Activated CD4-positive, alpha-beta memory T cell treated with anti-CD3 and anti-CD28 coated beads, Interleukin-2, amount 10 ng/mL, durations not matched to agents 7 days and 5 days (primary cell): Measurements from ENCODE around the gene OST4. TPM values are rescaled to one million over a fixed set of nuclear protein-coding genes. Genes with fewer than 3 reads are reported as not detected.

Experiments used
- CTCF ChIA-PET: fragments of 350-600 bp; sonication (Branson Sonifier 250); formaldehyde crosslinking; loops from one replicate; lab custom pipeline; 2021; ENCODE audit warnings: antibody characterized with exemption, inconsistent platforms; lab: Charles Lee
- POLR2A ChIA-PET: fragments of 350-600 bp; sonication (Branson Sonifier 250); formaldehyde crosslinking; loops from one replicate; lab custom pipeline; 2021; ENCODE audit warnings: antibody characterized with exemption; lab: Charles Lee
- DNase-seq: peaks from one replicate; pipeline ENCODE4 v3.0.0-alpha.2; 2020
- H3K27ac Mint-ChIP-seq: one replicate; pipeline ENCODE4 v1.8.0; 2021; ENCODE audit warnings: mild to moderate bottlenecking, mixed read lengths
- H3K27me3 Mint-ChIP-seq: one replicate; pipeline ENCODE4 v1.8.0; 2021; ENCODE audit warnings: mixed read lengths
- H3K36me3 Mint-ChIP-seq: one replicate; pipeline ENCODE4 v1.8.0; 2021; ENCODE audit warnings: low read depth, mixed read lengths
- H3K4me1 Mint-ChIP-seq: one replicate; pipeline ENCODE4 v1.8.0; 2021; ENCODE audit warnings: mixed read lengths
- H3K4me3 Mint-ChIP-seq: one replicate; pipeline ENCODE4 v1.8.0; 2021; ENCODE audit warnings: mild to moderate bottlenecking, mixed read lengths
- H3K9me3 Mint-ChIP-seq: one replicate; pipeline ENCODE4 v1.8.0; 2021; ENCODE audit warnings: mixed read lengths
- total RNA-seq, 2 experiments: library from RNA; stranded (reverse); gene quantifications; one replicate each; pipeline ENCODE4 v1.2.3, GENCODE V29; 2021

The OST4 gene
- total RNA-seq, 2 experiments from 2014 or later = 305 to 312 TPM

DNA sequence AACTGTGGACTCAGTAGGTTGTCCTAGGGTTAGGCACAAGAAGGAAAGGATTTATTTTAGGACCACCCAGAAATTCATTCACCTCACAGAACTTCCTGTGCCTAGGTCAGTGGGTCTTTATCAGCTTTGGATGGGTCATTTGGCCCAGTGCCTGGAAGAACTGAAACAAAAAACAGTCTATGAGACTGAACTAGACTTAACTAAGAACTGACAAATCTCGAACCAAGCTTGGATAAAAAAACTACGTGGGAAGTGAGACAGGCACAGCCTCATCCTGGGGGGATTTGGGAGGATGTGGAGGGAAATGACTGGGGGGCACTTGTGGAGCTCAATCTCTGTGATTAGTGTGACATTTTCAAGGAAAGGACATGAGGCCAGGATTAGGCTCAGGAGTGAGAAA is 2.3 kb upstream of the OST4 start:
- H3K4me3 Mint-ChIP-seq = no peak overlapping the region

DNA sequence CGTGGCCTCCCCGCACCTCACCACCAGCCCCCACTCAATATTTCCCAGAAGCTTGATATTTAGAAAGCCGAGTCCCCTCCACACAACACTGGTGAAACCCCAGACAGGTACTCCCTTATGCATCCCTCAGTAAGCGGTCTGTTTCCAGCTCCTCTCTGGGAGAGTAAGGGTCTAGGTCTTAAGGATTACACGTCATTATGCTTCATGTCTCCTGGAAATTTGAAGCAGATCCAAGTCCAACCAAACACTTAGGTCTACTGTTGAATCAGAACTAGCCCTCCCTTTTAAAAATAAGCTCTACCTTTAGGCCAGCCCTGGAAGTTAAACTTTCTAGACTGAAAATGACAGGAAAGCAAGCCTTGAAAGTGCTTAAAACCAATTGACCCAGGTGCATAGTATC is 1.5 kb upstream of the OST4 start:
- Mint-ChIP-seq H3K4me3 (peak overlapping the region; percentile 61), H3K36me3 (peaks cover 28% of the 10 kb centered on the region), H3K27ac (peak overlapping the region; percentile 45), H3K9me3 (no peaks in the 10 kb centered on the region), H3K4me1 (peaks cover 78% of the 10 kb centered on the region), H3K27me3 (peaks cover under 1% of the 10 kb centered on the region)
- POLR2A ChIA-PET = interaction anchor here (0.7 to 10.7 kb wide), 7 partner anchors 9 to 356 kb away, joined by 3 to 196 read pairs (median 10); partner anchors contain the start of genes AGBL5, KHK, NRBP1 and PREB
- CTCF ChIA-PET = interaction anchor here (0.9 to 3.4 kb wide), 3 partner anchors 8 to 111 kb away, joined by 3 to 11 read pairs (median 10); partner anchors contain the start of gene AGBL5
- no peak for DNase-seq

More for the DNA sequence above, 2.3 kb upstream of the OST4 start:
- Mint-ChIP-seq H3K27me3 (peaks cover 2% of the 10 kb centered on the region), H3K4me1 (peaks cover 69% of the 10 kb centered on the region), H3K9me3 (no peaks in the 10 kb centered on the region), H3K27ac (peak overlapping the region; percentile 27), H3K36me3 (peaks cover 19% of the 10 kb centered on the region)
- ChIA-PET CTCF (interaction anchor here (0.7 to 3.3 kb wide), 3 partner anchors 13 to 1202 kb away, joined by 3 to 10 read pairs (median 3); partner anchors contain the start of genes AGBL5 and KHK), POLR2A (interaction anchor here (3.3 to 10.7 kb wide), 3 partner anchors 11 to 40 kb away, joined by 10 to 196 read pairs (median 125); partner anchors contain the start of genes AGBL5 and KHK)
- no peak for DNase-seq

DNA sequence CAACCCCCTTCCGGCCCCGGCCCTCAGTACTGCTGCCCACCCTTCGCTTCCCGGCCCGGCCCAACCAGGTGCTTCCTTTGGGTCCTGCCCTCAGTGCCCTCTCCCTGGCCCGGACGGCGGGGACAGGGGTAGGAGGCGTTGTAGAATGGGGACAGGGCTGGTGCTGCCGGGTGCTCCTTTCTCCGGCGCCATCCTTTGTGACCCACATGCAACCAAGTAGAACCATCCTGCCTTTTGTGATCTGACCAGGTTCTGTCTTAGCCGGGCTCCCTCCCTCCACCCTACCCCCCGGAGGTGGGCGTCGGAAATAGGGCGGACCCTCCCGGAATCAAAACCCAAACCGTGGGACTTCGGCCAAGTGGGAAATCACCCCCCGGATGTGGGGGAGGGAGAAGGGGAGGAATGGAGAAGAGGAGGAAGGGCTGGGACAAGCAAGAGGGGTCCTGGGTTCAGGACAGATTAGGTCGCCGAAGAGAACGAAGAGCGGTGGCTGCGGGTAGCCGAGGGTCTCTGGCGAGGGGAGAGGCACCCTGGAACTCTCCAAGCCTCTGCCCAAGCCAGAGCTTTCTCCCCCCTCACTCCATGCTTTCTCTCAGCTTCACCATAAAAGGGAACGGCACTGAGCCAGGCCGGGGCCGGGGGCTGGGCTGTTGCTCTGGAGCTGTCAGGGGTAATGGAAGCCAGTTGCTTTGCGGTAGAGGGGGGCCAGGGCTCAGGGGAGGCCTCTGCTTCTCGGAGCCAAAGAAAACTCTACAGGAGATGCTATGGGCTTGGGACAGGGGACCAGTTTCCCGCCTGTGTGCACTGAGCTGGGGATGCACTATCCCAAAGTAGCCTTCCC is 756 bp upstream of the OST4 start:
- H3K4me1 Mint-ChIP-seq = peaks cover 78% of the 10 kb centered on the region
- ChIA-PET POLR2A (interaction anchor here (0.8 to 10.7 kb wide), 15 partner anchors 8 to 356 kb away, joined by 3 to 196 read pairs (median 5); partner anchors contain the start of genes AGBL5, KHK, NRBP1 and PREB), CTCF (interaction anchor here (0.9 to 3.4 kb wide), 10 partner anchors 9 to 110 kb away, joined by 3 to 11 read pairs (median 5); partner anchors contain the start of genes AGBL5 and KHK)
- no peak for DNase-seq
- no peaks in the 10 kb centered on the region for H3K27me3 Mint-ChIP-seq
- H3K27ac Mint-ChIP-seq = peak overlapping the region; percentile 79
- peak overlapping the region; percentile 78 for H3K4me3 Mint-ChIP-seq
- no peaks in the 10 kb centered on the region for H3K9me3 Mint-ChIP-seq
- peaks cover 31% of the 10 kb centered on the region for H3K36me3 Mint-ChIP-seq

- H3K4me1 Mint-ChIP-seq = peaks cover 70% of the 10 kb centered on the region
- POLR2A ChIA-PET = interaction anchor here (0.8 to 10.7 kb wide), 15 partner anchors 9 to 299 kb away, joined by 3 to 196 read pairs (median 4); partner anchors contain the start of genes AGBL5, ATRAID, KHK and PREB
- peak overlapping the region; percentile 99 for H3K4me3 Mint-ChIP-seq
- CTCF ChIA-PET = interaction anchor here (0.7 to 3.4 kb wide), 10 partner anchors 10 to 63 kb away, joined by 3 to 11 read pairs (median 4); partner anchors contain the start of genes AGBL5 and KHK
- H3K36me3 Mint-ChIP-seq = peaks cover 36% of the 10 kb centered on the region
- H3K9me3 Mint-ChIP-seq = no peaks in the 10 kb centered on the region
- H3K27me3 Mint-ChIP-seq = no peaks in the 10 kb centered on the region
- DNase-seq = no peak
- peak overlapping the region; percentile 95 for H3K27ac Mint-ChIP-seq
Measured at GRCh38 chr2:27070653-27071276, 689 bp downstream of the OST4 start.

DNA sequence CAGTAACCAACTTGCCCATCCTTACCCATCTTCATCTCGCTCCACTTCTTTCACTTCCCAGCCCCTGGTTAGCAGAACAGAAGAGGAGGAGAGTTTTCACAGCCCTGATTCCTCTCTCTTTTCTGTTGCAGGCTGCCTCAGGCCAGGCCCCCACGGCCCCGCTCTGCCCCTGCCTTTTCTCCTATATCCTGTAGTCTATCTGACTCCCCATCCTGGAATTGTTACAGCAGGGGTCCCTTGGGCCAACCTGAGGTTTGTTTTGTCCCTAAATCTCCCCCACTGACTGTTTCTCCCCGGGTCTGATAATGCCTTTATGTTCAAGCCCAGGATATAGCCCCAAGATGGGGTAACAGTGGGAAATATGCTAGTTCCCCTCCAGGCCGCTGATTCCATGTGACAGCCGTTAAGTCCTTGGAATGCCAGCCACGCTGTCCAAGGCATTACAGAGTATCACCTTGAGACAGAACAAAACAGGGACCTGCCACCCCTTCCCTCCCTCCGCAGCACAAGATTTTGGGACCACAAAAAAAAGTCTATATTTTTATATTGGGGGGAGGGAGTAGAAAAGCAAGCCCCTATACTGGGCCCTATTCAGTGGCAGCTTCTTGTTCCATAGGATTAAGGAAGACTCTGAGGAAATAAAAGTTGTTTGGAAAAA is 1.4 kb downstream of the OST4 start:
- H3K27me3 Mint-ChIP-seq = no peaks in the 10 kb centered on the region
- H3K4me1 Mint-ChIP-seq = peaks cover 65% of the 10 kb centered on the region
- CTCF ChIA-PET = interaction anchor here (3.4 kb wide), 1 partner anchor 11 kb away, joined by 11 read pairs; no protein-coding TSS in a partner anchor
- POLR2A ChIA-PET = interaction anchor here (3.2 to 10.7 kb wide), 3 partner anchors 12 to 16 kb away, joined by 15 to 196 read pairs (median 125); partner anchors contain the start of genes AGBL5 and KHK
- peak overlapping the region; percentile 95 for H3K27ac Mint-ChIP-seq
- peaks cover 41% of the 10 kb centered on the region for H3K36me3 Mint-ChIP-seq
- H3K4me3 Mint-ChIP-seq = peak overlapping the region; percentile 99
- no peak for DNase-seq
- no peaks in the 10 kb centered on the region for H3K9me3 Mint-ChIP-seq

DNA sequence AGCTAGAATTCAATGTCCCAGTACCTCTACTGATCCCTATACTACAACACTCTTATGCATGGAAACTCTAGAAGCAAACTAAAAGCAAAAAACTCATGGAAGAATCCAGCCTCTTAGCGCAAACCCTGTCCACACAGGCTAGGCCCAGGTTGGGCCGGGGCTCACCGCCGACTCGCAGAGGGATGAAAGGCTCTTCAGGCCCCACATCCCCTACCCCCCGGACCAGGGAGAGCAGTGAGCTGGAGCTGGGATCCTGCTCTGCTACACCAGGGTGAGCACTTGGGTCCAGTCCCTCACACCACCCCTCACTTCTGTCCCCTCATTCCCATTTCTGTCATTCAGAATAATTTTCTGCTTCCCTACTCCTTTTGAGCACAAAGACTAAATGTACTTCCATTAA is 2.0 kb downstream of the OST4 start:
- ChIA-PET CTCF (no interaction called here), POLR2A (interaction anchor here (3.2 to 10.7 kb wide), 2 partner anchors 13 to 15 kb away, joined by 15 to 196 read pairs; partner anchors contain the start of gene AGBL5)
- H3K27ac Mint-ChIP-seq = peak overlapping the region; percentile 58
- peak overlapping the region; percentile 99 for H3K4me3 Mint-ChIP-seq
- peaks cover 59% of the 10 kb centered on the region for H3K4me1 Mint-ChIP-seq
- no peak for DNase-seq
- H3K9me3 Mint-ChIP-seq = no peaks in the 10 kb centered on the region
- no peaks in the 10 kb centered on the region for H3K27me3 Mint-ChIP-seq
- peaks cover 46% of the 10 kb centered on the region for H3K36me3 Mint-ChIP-seq

- H3K9me3 Mint-ChIP-seq = no peaks in the 10 kb centered on the region
- H3K27me3 Mint-ChIP-seq = no peaks in the 10 kb centered on the region
- DNase-seq = no peak
- ChIA-PET CTCF (no interaction called here), POLR2A (interaction anchor here (3.2 to 10.7 kb wide), 2 partner anchors 13 to 15 kb away, joined by 15 to 196 read pairs; partner anchors contain the start of gene AGBL5)
- H3K27ac Mint-ChIP-seq = no peak overlapping the region
- peaks cover 46% of the 10 kb centered on the region for H3K4me1 Mint-ChIP-seq
- H3K36me3 Mint-ChIP-seq = peaks cover 60% of the 10 kb centered on the region
- H3K4me3 Mint-ChIP-seq = no peak overlapping the region
Measured at GRCh38 chr2:27067385-27067784, 4.1 kb downstream of the OST4 start.

- POLR2A ChIA-PET = interaction anchor here (1.1 to 10.7 kb wide), 2 partner anchors 11 to 103 kb away, joined by 3 to 196 read pairs; partner anchors contain the start of gene AGBL5
- Mint-ChIP-seq H3K27me3 (no peaks in the 10 kb centered on the region), H3K36me3 (peaks cover 60% of the 10 kb centered on the region), H3K9me3 (no peaks in the 10 kb centered on the region), H3K27ac (no peak overlapping the region), H3K4me1 (peaks cover 31% of the 10 kb centered on the region), H3K4me3 (no peak overlapping the region)
- CTCF ChIA-PET = interaction anchor here (0.6 kb wide), 1 partner anchor 319 kb away, joined by 3 read pairs; no protein-coding TSS in a partner anchor
- no peak for DNase-seq
Measured at GRCh38 chr2:27065128-27065527, 6.3 kb downstream of the OST4 start.

GRCh38 chr2:27060323-27060722 is 11.1 kb downstream of the OST4 start:
- Mint-ChIP-seq H3K4me3 (no peak overlapping the region), H3K36me3 (peaks cover 57% of the 10 kb centered on the region), H3K27me3 (no peaks in the 10 kb centered on the region), H3K9me3 (no peaks in the 10 kb centered on the region), H3K27ac (no peak overlapping the region), H3K4me1 (peaks cover 3% of the 10 kb centered on the region)
- no peak for DNase-seq
- CTCF ChIA-PET = interaction anchor here (0.7 to 1.7 kb wide), 4 partner anchors 11 to 243 kb away, joined by 3 to 6 read pairs (median 4); partner anchors contain the start of gene OST4
- POLR2A ChIA-PET = interaction anchor here (6.2 to 12.8 kb wide), 2 partner anchors 10 kb away, joined by 35 to 196 read pairs; partner anchors contain the start of genes AGBL5 and OST4

- no peak overlapping the region for H3K27ac Mint-ChIP-seq
- no peak for DNase-seq
- CTCF ChIA-PET = interaction anchor here (1.0 to 1.7 kb wide), 3 partner anchors 12 to 244 kb away, joined by 3 to 6 read pairs (median 4); partner anchors contain the start of gene OST4
- POLR2A ChIA-PET = interaction anchor here (0.9 to 12.8 kb wide), 4 partner anchors 9 to 24 kb away, joined by 3 to 196 read pairs (median 19); partner anchors contain the start of genes AGBL5 and OST4
- peaks cover 3% of the 10 kb centered on the region for H3K4me1 Mint-ChIP-seq
- peaks cover 58% of the 10 kb centered on the region for H3K36me3 Mint-ChIP-seq
- H3K9me3 Mint-ChIP-seq = no peaks in the 10 kb centered on the region
- H3K4me3 Mint-ChIP-seq = no peak overlapping the region
- no peaks in the 10 kb centered on the region for H3K27me3 Mint-ChIP-seq
Measured at GRCh38 chr2:27059141-27059820, 12.2 kb downstream of the OST4 start.

DNA sequence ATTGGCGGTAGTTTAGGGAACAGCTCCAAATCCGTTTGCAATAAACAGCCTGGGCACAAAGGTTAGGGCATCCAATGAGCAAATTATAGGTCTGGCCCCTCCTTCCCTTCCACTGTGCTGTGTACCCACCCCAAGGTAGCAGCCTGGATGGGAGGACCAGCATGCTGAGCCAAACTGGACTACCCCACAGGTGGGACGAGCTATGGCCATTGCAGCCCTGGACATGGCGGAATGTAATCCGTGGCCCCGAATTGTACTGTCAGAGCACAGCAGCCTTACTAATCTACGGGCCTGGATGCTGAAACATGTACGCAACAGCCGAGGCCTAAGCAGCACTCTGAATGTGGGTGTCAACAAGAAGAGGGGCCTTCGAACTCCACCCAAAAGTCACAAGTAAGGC is 13.2 kb downstream of the OST4 start:
- Mint-ChIP-seq H3K27ac (no peak overlapping the region), H3K27me3 (no peaks in the 10 kb centered on the region), H3K36me3 (peaks cover 56% of the 10 kb centered on the region), H3K4me1 (peaks cover 4% of the 10 kb centered on the region), H3K9me3 (no peaks in the 10 kb centered on the region), H3K4me3 (no peak overlapping the region)
- ChIA-PET POLR2A (interaction anchor here (12.8 kb wide), 1 partner anchor 12 kb away, joined by 196 read pairs; the partner anchor contains the start of gene OST4), CTCF (interaction anchor here (1.6 kb wide), 1 partner anchor 13 kb away, joined by 4 read pairs; the partner anchor contains the start of gene OST4)
- DNase-seq = no peak
